Stimulated activated CD8-positive, alpha-beta memory T cell treated with anti-CD3 and anti-CD28 coated beads, Interleukin-7, amount 100 ng/mL, for 24 hours (primary cell): ENCODE measurements around the gene SRPK3.

Experiments
- DNase-seq: peaks from one replicate; pipeline ENCODE4 v3.0.0-alpha.2; 2020; ENCODE audit warnings: low read depth

Gene SRPK3

DNA sequence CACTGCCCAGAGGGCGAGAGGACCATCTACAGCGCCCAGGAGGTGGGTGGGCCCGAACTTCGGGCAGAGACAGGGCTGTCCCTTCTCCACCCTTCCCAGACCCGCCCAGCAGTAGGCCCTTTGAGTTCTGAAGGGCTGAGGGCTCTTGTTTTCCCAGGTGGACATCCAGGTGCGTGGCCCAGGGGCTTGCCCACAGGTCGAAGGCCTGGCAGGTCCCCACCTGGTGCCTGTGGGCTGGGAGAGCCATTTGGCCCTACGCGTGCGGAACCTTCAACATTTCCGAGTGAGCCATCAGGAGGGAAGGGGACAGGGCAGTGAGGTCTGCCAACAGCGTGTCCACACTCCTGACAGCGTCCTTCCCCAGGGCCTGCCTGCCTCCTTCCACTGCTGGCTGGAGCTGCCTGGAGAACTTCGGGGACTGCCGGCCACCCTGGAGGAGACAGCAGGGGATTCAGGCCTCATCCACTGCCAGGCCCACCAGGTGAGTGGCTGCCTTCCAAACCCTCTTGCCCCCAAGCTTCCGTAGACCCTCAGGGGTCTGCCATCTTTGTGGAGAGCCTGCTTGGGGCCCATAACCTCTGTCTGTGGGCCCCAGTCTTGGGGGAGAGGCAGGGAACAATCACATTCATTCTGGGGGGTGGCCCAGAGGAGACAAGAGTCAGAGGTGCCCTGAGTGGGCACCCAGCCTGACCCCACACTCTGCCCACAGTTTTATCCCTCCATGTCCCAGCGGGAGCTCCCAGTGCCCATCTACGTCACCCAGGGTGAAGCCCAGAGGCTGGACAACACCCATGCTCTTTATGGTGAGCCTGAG, 10.0 kb upstream of the SRPK3 start:
- DNase-seq: no peak

DNA sequence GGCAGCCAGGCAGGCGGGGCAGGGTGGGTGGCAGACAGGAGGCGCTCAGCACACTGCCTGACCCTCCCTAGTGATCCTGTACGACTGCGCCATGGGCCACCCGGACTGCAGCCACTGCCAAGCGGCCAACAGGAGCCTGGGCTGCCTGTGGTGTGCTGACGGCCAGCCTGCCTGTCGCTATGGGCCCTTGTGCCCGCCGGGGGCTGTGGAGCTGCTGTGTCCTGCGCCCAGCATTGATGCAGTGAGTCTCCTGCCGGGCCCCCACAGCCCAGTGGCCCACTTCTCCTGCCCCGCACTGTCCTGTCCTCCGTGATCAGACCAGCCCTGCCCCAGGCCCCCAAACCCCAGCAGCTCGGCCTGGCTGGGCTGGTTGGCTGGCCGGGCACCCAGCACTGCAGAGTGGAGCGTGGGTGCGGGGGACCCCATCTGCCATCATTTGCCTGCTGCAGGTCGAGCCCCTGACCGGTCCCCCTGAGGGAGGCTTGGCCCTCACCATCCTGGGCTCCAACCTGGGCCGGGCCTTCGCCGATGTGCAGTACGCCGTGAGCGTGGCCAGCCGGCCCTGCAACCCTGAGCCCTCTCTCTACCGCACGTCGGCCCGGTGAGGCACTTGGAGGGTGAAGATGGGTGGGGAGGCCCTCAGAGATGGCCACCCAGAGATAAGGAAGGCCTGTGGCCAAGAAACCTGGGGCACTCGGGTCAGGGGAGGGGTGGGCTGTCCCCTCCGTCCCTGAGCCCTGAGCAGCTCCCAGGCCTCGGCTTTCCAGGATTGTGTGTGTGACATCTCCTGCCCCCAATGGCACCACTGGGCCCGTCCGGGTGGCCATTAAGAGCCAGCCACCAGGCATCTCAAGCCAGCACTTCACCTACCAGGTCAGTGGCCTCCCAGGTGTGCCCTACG, 9.2 kb upstream of the SRPK3 start:
- DNase-seq: no peak

DNA sequence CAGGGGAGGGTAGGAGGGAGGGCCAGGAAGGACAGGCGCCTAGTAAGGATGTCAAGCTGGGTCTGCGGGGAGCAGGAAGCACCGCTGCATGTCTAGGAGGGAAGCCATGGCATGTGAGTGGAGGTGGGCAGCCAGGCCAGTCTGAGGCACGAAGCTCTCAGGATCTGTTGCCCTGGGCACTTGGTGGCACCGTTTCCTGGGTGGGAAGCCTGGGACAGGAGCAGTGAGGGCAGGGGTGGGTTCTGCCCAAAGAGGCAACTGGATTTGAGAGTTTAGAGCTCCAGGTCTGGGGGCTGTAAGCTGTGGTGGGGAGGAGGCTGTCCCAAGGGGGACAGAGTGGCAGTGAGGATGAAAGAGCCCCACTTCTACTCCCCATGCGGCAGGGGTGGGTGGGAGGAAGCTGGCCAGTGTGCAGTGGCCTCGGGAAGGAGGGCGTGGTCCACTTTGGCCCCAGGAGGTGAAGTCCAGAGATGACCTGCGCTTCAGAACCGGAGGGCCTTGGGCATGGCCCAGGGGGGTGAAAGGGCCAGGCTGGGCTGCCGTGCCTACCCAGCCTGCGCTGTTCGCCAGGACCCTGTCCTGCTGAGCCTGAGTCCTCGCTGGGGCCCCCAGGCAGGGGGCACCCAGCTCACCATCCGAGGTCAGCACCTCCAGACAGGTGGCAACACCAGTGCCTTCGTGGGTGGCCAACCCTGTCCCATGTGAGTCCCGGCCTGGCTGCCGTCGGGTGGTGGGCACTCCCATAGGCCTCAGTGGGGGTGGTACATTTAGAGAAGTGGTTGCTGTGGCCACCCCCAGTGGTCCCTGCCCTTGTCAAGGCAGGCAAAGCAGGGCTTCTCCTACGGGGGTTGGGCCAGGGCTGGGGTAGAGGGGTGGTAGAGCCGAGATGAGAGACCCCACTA, 8.3 kb upstream of the SRPK3 start:
- no peak for DNase-seq

DNA sequence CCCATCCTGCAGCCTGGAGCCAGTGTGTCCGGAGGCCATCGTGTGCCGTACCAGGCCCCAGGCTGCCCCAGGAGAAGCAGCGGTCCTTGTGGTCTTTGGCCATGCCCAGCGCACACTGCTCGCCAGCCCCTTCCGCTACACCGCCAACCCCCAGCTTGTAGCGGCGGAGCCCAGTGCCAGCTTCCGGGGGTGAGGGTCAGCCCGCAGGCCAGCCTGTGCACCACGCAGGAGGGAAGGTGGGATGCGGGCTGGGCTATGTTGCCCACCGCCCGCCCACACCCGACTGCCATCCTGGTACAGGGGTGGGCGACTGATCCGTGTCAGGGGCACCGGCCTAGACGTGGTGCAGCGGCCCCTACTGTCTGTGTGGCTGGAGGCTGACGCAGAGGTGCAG, 7.6 kb upstream of the SRPK3 start:
- DNase-seq: no peak

DNA sequence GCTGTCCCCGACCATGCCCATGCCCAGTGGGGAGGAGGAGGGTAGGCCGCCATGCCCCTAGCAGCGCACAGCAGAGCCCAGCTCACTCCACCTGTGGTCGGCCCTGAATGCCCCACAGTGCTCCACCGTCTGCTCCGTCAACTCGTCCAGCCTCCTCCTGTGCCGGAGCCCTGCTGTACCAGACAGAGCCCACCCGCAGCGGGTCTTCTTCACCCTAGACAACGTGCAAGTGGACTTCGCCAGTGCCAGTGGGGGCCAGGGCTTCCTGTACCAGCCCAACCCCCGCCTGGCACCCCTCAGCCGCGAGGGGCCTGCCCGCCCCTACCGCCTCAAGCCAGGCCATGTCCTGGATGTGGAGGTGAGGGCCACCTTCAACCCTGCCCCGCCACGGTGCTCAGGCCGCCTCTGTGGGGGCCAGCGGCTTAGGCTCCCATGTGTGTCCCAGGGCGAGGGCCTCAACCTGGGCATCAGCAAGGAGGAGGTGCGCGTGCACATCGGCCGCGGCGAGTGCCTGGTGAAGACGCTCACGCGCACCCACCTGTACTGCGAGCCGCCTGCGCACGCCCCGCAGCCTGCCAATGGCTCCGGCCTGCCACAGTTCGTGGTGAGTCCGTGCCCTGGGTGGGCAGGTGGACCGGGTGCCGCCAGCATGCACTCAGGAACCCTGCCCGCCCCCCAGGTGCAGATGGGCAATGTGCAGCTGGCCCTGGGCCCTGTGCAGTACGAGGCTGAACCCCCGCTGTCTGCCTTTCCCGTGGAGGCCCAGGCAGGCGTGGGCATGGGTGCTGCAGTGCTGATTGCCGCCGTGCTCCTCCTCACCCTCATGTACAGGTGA, 6.9 kb upstream of the SRPK3 start:
- no peak for DNase-seq

DNA sequence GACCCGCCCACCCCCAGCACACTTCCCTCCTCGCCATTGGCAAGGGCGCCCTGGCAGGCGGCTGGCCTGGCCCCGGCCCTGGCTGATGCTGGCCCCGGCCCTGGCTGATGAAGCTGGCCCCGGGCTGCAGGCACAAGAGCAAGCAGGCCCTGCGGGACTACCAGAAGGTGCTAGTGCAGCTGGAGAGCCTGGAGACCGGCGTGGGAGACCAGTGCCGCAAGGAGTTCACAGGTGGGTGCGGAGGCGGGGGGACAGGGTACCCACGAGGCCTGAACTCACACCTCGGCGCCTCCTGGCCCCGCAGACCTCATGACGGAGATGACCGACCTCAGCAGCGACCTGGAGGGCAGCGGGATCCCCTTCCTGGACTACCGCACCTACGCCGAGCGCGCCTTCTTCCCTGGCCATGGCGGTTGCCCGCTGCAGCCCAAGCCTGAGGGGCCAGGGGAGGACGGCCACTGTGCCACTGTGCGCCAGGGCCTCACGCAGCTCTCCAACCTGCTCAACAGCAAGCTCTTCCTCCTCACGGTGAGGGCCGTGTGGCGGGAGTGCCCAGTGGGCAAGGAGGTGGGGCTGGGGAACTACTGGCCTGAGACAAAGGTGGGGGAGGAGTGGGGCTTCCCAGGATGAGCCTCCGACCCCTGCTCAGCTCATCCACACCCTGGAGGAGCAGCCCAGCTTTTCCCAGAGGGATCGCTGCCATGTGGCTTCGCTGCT, 6.1 kb upstream of the SRPK3 start:
- no peak for DNase-seq

DNA sequence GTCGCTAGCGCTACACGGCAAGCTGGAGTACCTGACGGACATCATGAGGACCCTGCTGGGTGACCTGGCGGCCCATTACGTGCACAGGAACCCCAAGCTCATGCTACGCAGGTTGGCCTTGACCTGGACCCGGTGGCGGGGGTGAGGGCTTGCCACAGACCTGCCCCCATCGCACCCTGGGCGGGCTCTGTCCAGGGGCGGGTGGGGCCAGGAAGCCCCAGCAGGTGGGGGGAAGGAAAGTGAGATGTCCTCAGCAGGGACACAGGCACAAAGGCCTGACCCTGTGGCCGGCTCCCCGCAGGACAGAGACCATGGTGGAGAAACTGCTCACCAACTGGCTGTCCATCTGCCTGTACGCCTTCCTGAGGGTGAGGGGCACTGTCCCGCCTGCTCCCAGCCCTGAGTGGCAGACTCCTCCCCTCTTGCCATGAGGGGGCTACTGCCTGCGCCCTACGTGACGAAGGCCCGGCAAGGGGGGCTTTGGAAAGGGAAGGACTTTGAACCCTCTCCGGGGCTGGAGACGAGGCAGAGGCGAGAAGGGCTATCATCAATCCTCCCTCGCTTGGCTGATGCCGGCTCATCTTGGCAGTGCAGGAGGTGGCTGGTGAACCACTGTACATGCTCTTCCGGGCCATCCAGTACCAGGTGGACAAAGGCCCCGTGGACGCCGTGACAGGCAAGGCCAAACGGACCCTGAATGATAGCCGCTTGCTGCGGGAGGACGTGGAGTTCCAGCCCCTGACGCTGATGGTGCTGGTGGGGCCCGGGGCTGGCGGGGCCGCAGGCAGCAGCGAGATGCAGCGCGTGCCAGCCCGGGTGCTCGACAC, 5.3 kb upstream of the SRPK3 start:
- DNase-seq: no peak

DNA sequence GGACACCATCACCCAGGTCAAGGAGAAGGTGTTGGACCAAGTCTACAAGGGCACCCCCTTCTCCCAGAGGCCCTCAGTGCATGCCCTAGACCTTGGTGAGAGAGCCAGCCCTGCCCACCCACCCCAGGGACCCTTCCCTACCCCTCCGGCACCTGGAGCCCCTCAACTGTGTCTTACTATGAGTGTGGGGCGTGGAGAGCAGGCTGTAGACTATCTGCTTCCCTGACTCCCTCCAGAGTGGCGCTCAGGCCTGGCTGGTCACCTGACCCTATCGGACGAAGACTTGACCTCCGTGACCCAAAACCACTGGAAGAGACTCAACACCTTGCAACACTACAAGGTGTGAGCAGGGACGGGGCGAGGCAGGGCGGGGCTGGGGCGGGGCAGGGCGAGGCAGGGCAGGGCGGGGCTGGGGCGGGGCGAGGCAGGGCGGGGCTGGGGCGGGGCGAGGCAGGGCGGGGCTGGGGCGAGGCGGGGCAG, 4.7 kb upstream of the SRPK3 start:
- DNase-seq: no peak

DNA sequence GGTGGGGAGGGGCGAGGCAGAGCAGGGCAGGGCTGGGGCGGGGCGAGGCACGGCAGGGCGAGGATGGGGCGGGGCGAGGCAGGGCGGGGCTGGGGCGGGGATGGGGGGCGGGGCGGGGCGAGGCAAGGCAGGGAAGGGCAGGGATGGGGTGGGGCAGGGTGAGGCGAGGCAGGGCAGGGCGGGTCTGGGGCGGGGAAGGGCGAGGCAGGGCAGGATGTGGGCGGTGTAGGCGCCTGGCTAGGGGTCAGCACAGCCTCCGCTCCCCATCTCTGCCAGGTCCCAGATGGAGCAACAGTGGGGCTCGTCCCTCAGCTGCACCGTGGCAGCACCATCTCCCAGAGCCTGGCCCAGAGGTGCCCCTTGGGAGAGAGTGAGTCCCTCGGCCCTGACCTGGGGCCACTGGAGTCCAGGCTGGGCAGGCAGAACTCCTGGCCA, 4.2 kb upstream of the SRPK3 start:
- DNase-seq: no peak

DNA sequence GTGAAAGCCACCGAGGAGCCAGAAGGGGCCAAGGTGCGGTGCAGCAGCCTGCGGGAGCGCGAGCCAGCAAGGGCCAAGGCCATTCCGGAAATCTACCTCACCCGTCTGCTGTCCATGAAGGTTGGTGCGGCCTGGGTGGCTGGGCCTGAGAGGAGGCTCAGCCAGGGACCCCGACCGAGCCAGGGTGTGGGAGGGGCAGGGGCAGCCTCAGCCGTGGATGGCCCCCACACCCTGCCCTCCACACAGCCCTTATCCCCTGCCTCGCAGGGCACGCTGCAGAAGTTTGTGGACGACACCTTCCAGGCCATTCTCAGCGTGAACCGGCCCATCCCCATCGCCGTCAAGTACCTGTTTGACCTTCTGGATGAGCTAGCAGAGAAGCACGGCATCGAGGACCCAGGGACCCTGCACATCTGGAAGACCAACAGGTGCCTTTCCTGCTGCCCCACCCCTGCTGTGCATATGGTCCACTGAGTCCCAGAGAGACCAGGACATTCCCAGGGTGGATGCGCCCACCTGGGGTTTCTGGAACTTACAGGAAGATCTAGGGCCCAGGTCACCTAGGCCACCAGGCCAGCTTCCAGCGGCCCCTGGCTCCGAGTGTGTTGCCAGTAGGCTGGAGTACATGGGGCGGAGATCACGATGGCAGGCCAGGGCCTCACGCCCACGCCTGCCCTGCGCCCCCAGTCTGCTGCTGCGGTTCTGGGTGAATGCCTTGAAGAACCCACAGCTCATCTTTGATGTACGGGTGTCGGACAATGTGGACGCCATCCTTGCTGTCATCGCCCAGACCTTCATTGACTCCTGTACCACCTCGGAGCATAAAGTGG, 3.4 kb upstream of the SRPK3 start:
- DNase-seq: no peak

DNA sequence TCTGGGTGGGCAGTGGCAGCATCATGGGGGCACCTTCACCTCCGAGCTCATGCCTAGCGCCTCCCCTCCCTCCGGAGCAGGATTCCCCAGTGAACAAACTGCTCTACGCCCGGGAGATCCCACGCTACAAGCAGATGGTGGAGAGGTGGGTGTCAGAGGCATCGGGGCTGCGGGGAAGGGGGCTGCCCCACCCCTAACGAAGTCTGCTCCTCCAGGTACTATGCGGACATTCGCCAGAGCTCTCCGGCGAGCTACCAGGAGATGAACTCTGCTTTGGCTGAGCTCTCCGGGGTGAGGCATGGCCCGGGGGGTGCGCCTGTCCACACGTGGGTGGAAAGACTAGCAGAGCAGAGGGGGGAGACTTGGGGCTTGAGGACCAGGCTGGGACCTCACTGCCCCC, 2.7 kb upstream of the SRPK3 start:
- no peak for DNase-seq

DNA sequence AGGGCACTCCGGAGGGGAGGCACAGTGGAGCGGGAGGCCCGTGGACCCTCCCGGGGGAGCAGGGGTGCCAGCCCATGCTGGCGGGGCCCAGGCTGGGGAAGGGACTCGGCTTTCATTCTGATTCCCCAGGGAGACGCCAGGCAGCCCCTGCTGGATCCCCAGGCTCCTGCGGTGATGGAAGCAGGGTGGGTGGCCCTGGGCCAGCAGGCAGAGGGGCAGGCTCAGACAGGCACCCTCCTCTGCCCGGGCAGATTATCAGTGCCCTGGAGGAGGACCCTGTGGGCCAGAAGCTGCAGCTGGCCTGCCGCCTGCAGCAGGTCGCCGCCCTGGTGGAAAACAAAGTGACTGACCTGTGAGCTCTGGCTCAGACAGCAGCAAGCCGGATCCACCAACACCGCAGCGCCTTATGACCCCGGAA, 2.1 kb upstream of the SRPK3 start:
- no peak for DNase-seq

DNA sequence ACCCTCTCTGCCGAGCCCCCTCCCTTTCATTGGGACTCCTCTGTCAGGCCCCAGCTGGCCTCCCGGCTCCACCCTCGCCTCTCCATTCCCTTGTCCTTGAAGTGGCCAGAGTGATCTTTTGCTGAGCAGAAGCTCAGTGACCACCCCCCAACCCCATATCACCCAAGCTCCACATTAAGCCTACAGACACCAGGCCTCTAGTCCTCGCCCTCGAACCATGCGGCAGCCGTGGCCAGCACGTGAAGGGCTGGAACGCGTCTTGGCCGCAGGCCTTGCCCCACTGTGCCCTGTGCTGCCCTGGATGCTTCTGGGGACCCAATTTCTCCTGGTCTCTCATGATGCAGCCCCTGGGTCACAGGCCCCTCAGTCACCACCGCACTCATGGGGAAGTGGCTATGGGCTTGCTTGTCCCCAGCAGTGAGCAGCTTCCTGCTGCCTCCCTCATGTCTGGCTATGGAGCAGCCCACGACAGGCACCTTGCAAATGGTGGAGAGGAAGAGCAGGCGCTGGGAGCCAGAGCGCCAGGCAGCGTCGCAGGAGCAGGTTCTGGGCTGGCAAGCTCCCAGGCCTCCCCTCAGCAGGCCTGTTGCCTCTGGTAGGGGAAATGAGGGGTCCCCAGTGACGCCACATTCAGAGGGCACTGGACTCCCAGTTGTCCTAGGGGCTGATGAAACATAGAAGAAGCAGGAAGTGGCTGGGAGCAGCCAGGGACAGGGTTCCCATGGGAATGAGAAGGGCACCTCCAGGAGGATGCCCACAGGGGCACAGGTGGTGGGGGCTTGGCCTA, 757 bp upstream of the SRPK3 start:
- DNase-seq: no peak

DNA sequence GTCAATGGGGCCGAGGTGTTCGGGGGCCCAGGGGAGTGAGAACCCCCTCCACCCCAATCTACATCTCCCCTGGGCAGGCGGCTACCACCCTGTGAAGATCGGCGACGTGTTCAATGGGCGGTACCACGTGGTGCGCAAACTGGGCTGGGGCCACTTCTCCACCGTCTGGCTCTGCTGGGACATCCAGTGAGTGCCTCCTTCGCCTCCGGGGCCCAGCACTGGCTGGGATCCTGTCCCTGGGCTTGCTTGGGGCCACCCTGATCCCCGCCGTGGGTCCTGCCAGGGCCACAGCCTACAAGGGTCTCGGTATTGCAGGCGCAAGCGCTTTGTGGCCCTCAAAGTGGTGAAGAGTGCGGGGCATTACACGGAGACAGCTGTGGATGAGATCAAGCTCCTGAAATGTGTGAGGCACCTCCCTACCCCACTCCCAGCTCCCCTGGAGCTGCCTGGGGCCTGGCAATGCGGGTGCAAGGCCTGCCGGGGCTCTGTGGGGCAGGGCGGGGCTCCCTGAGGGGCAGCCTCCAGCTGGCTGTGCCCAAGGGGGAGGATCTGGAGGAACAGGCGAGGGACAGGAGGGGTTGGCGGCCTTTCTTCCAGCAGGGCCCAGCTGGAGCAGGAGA, 697 bp downstream of the SRPK3 start:
- no peak for DNase-seq

DNA sequence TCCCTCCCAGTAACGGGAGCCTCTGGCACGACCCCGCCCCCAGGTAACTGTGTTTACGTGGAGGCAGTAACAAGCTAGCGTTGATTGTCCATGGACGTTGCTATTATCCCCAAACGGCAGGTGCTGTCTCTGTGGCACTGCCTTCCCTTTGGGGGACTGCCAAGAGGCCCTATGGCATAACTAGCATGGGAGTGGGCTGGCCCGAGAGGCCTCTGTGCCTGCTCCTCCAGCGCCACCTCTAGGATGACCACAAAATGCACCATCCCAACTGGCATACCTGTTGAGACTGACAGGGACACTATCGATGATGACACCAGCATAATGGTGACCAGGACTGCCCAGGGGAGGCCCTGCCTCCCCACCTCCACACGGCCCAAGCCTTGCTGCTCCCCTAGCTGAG, 1.5 kb downstream of the SRPK3 start:
- no peak for DNase-seq

DNA sequence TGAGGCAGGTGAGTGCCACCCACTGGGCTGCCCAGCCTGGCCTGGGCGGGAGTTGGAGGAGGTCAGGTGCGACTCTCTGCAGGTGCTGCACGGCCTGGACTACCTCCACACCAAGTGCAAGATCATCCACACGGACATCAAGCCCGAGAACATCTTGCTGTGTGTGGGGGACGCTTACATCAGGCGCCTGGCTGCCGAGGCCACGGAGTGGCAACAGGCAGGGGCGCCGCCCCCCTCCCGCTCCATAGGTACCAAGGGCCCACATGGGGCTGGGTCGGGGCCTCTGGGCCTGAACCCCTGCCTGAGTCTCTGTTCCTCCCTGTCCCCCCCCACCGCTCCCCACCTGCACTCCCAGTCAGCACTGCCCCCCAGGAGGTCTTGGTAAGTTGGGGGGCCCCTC, 2.0 kb downstream of the SRPK3 start:
- no peak for DNase-seq

DNA sequence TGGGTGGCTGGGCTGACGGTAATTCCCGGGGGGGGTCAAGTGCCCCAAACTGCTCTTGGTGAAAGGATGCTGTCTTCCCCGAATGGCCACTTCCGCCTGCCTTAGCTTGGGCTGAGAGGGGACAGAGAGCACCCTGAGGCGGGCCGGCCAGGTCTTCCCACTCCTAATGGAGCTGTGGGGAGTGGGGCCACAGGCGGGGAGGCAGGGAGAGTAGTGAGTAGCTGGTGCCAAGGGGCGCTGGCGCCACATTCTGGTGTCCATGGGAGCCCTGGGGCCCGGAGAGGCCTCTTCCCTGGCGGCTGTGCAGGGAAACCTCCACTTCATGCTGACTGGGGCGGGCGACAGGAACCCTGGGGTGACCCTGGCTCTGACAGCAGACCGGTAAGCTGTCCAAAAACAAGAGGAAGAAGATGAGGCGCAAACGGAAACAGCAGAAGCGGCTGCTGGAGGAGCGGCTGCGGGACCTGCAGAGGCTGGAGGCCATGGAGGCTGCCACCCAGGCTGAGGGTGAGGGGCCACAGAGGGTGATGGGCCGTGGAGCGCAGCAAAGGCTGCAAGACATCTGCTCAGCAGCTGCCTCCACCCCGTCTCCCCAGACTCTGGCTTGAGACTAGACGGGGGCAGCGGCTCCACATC, 2.7 kb downstream of the SRPK3 start:
- no peak for DNase-seq
